ENCODE measurements around the gene LRMDA. TPM values are rescaled to one million over a fixed set of nuclear protein-coding genes. Genes with fewer than 3 reads are reported as not detected.

Gene LRMDA
- total and polyA plus RNA-seq, 7 donors = 1.0 to 5.7 (median 2.5) TPM

DNA sequence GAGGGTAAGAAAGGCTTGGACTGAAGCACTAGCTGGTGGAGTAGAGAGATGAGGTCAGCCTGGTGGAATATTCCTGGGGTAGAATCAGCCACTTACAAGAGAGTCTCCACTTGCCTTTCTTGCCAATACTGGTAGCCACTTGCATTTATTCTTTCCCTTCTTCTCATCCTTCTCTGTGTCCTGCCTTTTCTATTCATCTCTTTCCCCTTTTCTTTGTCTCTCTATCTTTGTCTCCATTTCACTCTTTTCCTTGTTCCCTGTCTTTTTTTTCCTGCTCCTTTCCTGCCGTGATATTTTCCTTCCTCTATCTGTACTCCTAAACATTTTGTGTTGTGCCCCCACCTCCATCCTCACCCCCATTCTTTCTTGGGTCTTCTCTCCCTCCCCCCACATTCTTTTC is 214.3 kb downstream of the LRMDA start:
- H3K4me1 ChIP-seq = no peaks in the 10 kb centered on the region
- ATAC-seq = no peak
- peaks cover 0 to 19% (median 0%) of the 10 kb centered on the region in 3 donors for H3K27me3 ChIP-seq (ENCODE audit: insufficient read depth in 3 of 3, low read length in 2 of 3)
- H3K27ac ChIP-seq = no peak overlapping the region
- intact Hi-C loops (cut with DNase I) = no loop called here
- WGBS, 3 donors = 61 to 76% (median 75%) methylated on average over 1 of the region's 1 CpG
- no peaks in the 10 kb centered on the region for H3K9me3 ChIP-seq
- TF ChIP-seq, protein P1, sequence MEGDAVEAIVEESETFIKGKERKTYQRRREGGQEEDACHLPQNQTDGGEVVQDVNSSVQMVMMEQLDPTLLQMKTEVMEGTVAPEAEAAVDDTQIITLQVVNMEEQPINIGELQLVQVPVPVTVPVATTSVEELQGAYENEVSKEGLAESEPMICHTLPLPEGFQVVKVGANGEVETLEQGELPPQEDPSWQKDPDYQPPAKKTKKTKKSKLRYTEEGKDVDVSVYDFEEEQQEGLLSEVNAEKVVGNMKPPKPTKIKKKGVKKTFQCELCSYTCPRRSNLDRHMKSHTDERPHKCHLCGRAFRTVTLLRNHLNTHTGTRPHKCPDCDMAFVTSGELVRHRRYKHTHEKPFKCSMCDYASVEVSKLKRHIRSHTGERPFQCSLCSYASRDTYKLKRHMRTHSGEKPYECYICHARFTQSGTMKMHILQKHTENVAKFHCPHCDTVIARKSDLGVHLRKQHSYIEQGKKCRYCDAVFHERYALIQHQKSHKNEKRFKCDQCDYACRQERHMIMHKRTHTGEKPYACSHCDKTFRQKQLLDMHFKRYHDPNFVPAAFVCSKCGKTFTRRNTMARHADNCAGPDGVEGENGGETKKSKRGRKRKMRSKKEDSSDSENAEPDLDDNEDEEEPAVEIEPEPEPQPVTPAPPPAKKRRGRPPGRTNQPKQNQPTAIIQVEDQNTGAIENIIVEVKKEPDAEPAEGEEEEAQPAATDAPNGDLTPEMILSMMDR (IDR thresholded peaks at IDR 0.05) = no peak
- H3K36me3 ChIP-seq (ENCODE audit: insufficient read depth in 1 of 2, low read depth in 1 of 2) = peaks cover 0 to 2% of the 10 kb centered on the region in 2 donors
- H3K4me3 ChIP-seq = no peak overlapping the region
- DNase-seq = no peak

GRCh38 chr10:75646218-75646915 is 214.9 kb downstream of the LRMDA start:
- Histone ChIP-seq H3K36me3 (ENCODE audit: insufficient read depth in 1 of 2, low read depth in 1 of 2) (peaks cover 0 to 2% of the 10 kb centered on the region in 2 donors), H3K27me3 (ENCODE audit: insufficient read depth in 3 of 3, low read length in 2 of 3) (peaks cover 0 to 19% (median 0%) of the 10 kb centered on the region in 3 donors), H3K27ac (no peak overlapping the region), H3K4me1 (no peaks in the 10 kb centered on the region), H3K9me3 (no peaks in the 10 kb centered on the region), H3K4me3 (no peak overlapping the region)
- intact Hi-C loops (cut with DNase I) = no loop called here
- TF ChIP-seq, protein P1 (IDR thresholded peaks at IDR 0.05) = no peak
- no peak for ATAC-seq
- WGBS, 3 donors = 53 to 64% (median 58%) methylated on average over 19 of the region's 19 CpGs
- DNase-seq = no peak

DNA sequence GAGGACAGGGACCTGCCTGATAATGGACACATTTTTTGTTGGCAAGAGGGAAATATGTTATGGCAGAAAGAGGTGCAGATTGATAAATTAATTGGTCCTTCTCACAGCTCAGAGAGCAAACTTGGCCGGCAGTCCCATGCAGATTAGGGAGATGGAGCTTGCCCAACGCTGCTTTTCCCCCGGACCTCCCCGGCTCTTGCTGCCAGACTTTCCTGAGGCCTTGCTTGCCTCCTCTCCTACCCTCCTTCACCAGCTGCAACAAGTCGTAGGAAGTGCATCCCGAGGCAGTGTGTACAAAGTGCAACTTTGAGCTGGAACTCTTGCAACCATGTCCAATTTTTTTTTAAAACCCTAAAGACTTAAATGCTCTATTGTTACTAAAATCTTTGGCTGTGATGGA is 215.5 kb downstream of the LRMDA start:
- H3K27me3 ChIP-seq (ENCODE audit: insufficient read depth in 3 of 3, low read length in 2 of 3) = peaks cover 0 to 18% (median 0%) of the 10 kb centered on the region in 3 donors
- no peaks in the 10 kb centered on the region for H3K4me1 ChIP-seq
- WGBS, 3 donors = 35 to 48% (median 38%) methylated on average over 6 of the region's 6 CpGs
- no peak overlapping the region for H3K4me3 ChIP-seq
- no peaks in the 10 kb centered on the region for H3K9me3 ChIP-seq
- TF ChIP-seq, protein P1 (IDR thresholded peaks at IDR 0.05) = no peak
- H3K27ac ChIP-seq = no peak overlapping the region
- intact Hi-C loops (cut with DNase I) = no loop called here
- ATAC-seq (no peak), DNase-seq (no peak)
- peaks cover 0 to 2% of the 10 kb centered on the region in 2 donors for H3K36me3 ChIP-seq (ENCODE audit: insufficient read depth in 1 of 2, low read depth in 1 of 2)

DNA sequence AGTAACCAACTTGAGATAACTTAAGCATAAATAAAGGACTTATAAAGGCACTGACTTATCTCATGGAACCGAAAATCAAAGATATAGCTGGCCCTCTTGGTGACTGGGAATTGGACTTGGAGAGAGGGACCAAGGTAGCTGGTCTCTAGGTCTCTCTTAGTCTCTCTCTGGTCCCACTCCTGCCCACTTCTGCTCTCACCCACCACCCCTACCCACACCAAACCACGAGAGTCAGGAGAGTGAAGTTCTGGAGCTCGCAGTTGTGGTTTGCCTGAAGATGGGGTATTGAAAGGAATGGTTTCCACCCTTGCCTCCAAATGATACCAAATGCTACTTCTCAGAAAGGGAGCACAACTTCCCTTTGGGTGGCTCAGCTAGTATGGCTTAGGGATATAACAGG is 216.3 kb downstream of the LRMDA start:
- Histone ChIP-seq H3K27me3 (ENCODE audit: insufficient read depth in 3 of 3, low read length in 2 of 3) (peaks cover 0 to 13% (median 0%) of the 10 kb centered on the region in 3 donors), H3K4me3 (no peak overlapping the region), H3K36me3 (ENCODE audit: insufficient read depth in 1 of 2, low read depth in 1 of 2) (peaks cover 0 to 2% of the 10 kb centered on the region in 2 donors), H3K9me3 (no peaks in the 10 kb centered on the region), H3K4me1 (no peaks in the 10 kb centered on the region), H3K27ac (no peak overlapping the region)
- DNase-seq (no peak), ATAC-seq (no peak)
- WGBS, 3 donors = 88 to 93% (median 91%) methylated on average over 3 of the region's 3 CpGs
- intact Hi-C loops (cut with DNase I) = no loop called here
- TF ChIP-seq, protein P1 (IDR thresholded peaks at IDR 0.05) = no peak

- TF ChIP-seq, protein P1 (IDR thresholded peaks at IDR 0.05) = no peak
- Histone ChIP-seq H3K27ac (no peak overlapping the region), H3K4me1 (no peaks in the 10 kb centered on the region), H3K36me3 (ENCODE audit: insufficient read depth in 1 of 2, low read depth in 1 of 2) (peaks cover 0 to 2% of the 10 kb centered on the region in 2 donors), H3K9me3 (no peaks in the 10 kb centered on the region), H3K27me3 (ENCODE audit: insufficient read depth in 3 of 3, low read length in 2 of 3) (peaks cover 0 to 12% (median 0%) of the 10 kb centered on the region in 3 donors), H3K4me3 (no peak overlapping the region)
- WGBS, 3 donors = 41 to 52% (median 50%) methylated on average over 3 of the region's 3 CpGs
- ATAC-seq = no peak
- DNase-seq = no peak
- intact Hi-C loops (cut with DNase I) = no loop called here
Observed at GRCh38 chr10:75648351-75648750, 216.9 kb downstream of the LRMDA start.
